ENCODE data around the gene NDUFB10. TPM values are rescaled to one million over a fixed set of nuclear protein-coding genes. Genes with fewer than 3 reads are reported as not detected.

The NDUFB10 gene
- total RNA-seq (2022; extraction: Qiagen RNA extraction; ENCODE audit: low read depth) = 247 to 298 TPM (median 257 TPM) in 5 replicates

GRCh38 chr16:1959269-1960039, at the start of gene NDUFB10:
Gene NDUFB10 (plus strand): TSS chr16:1959538. CDS start chr16:1959625, 87 bp downstream.

GRCh38 chr16:1918351-1919326, 40.7 kb upstream of the NDUFB10 start, which contains the start of gene HS3ST6:
Gene HS3ST6 (minus strand): TSS chr16:1918415. CDS start chr16:1918323, 92 bp downstream.

GRCh38 chr16:1942810-1943726, 16.3 kb upstream of the NDUFB10 start, which contains the start of gene MSRB1:
Gene MSRB1 (minus strand): TSS chr16:1943199. CDS start chr16:1943156, 43 bp downstream.

GRCh38 chr16:1964506-1965395, 5.4 kb downstream of the NDUFB10 start, which contains the start of gene RPS2:
Gene RPS2 (minus strand): TSS chr16:1964826. CDS start chr16:1964625, 201 bp downstream.

GRCh38 chr16:1966460-1966859, 7.1 kb downstream of the NDUFB10 start, which contains the start of gene RNF151:
Gene RNF151 (plus strand): TSS chr16:1966856. CDS start chr16:1966882, 26 bp downstream.

GRCh38 chr16:1971796-1972489, 12.6 kb downstream of the NDUFB10 start, which contains the start of gene TBL3:
Gene TBL3 (plus strand): TSS chr16:1972053. CDS start chr16:1972165, 112 bp downstream.

GRCh38 chr16:1981398-1981836, 22.1 kb downstream of the NDUFB10 start, which contains the start of gene NOXO1:
Gene NOXO1 (minus strand): TSS chr16:1981469. CDS start chr16:1981179, 290 bp downstream.

GRCh38 chr16:1983544-1984346, 24.4 kb downstream of the NDUFB10 start, which contains the start of gene GFER:
Gene GFER (plus strand): TSS chr16:1984193. CDS start chr16:1984219, 26 bp downstream.

GRCh38 chr16:1989209-1990100, 30.1 kb downstream of the NDUFB10 start, which contains the start of gene SYNGR3:
Gene SYNGR3 (plus strand): TSS chr16:1989970. CDS start chr16:1990103, 133 bp downstream.

GRCh38 chr16:2009791-2010510, 50.6 kb downstream of the NDUFB10 start, which contains the start of gene ZNF598:
Gene ZNF598 (minus strand): TSS chr16:2009821.

Other genes with a start within 250 kb of the NDUFB10 start
- gene NME3, start 188.0 kb upstream of the NDUFB10 start, total RNA-seq (2022; extraction: Qiagen RNA extraction; ENCODE audit: low read depth) = 25.3 to 62.4 TPM (median 54.1 TPM) in 5 replicates
- 7.4 to 11.9 TPM (median 9.4 TPM) in 5 replicates for gene EME2, start 186.7 kb upstream of the NDUFB10 start, total RNA-seq (2022; extraction: Qiagen RNA extraction; ENCODE audit: low read depth)
- gene MRPS34, start 186.4 kb upstream of the NDUFB10 start, total RNA-seq (2022; extraction: Qiagen RNA extraction; ENCODE audit: low read depth) = 159 to 264 TPM (median 239 TPM) in 5 replicates
- gene SPSB3, start 177.0 kb upstream of the NDUFB10 start, total RNA-seq (2022; extraction: Qiagen RNA extraction; ENCODE audit: low read depth) = 15.8 to 27.6 TPM (median 22.9 TPM) in 5 replicates
- 54.3 to 94.0 TPM (median 82.4 TPM) in 5 replicates for gene NUBP2, start 176.6 kb upstream of the NDUFB10 start, total RNA-seq (2022; extraction: Qiagen RNA extraction; ENCODE audit: low read depth)
- gene IGFALS, start 165.8 kb upstream of the NDUFB10 start, total RNA-seq (2022; extraction: Qiagen RNA extraction; ENCODE audit: low read depth) = 0.08 to 0.09 TPM in 2 of 5 replicates, not detected in the others
- 57.1 to 73.9 TPM (median 66.5 TPM) in 5 replicates for gene HAGH, start 132.7 kb upstream of the NDUFB10 start, total RNA-seq (2022; extraction: Qiagen RNA extraction; ENCODE audit: low read depth)
- 41.5 to 50.7 TPM (median 48.3 TPM) in 5 replicates for gene FAHD1, start 132.3 kb upstream of the NDUFB10 start, total RNA-seq (2022; extraction: Qiagen RNA extraction; ENCODE audit: low read depth)
- 1.5 to 3.1 TPM (median 1.7 TPM) in 5 replicates for gene MEIOB, start 87.4 kb upstream of the NDUFB10 start, total RNA-seq (2022; extraction: Qiagen RNA extraction; ENCODE audit: low read depth)
- gene HS3ST6, start 41.1 kb upstream of the NDUFB10 start, total RNA-seq (2022; extraction: Qiagen RNA extraction; ENCODE audit: low read depth) = 1.9 to 3.7 TPM (median 3.2 TPM) in 5 replicates
- gene MSRB1, start 16.3 kb upstream of the NDUFB10 start, total RNA-seq (2022; extraction: Qiagen RNA extraction; ENCODE audit: low read depth) = 24.4 to 35.7 TPM (median 31.6 TPM) in 5 replicates
- 0.05 TPM in 1 of 5 replicates, not detected in the others for gene RPL3L, start 4.8 kb upstream of the NDUFB10 start, total RNA-seq (2022; extraction: Qiagen RNA extraction; ENCODE audit: low read depth)
- gene RPS2, start 5.3 kb downstream of the NDUFB10 start, total RNA-seq (2022; extraction: Qiagen RNA extraction; ENCODE audit: low read depth) = 3,412 to 5,470 TPM (median 5,215 TPM) in 5 replicates
- gene RNF151, start 7.3 kb downstream of the NDUFB10 start, total RNA-seq (2022; extraction: Qiagen RNA extraction; ENCODE audit: low read depth) = not detected in 5 replicates
- 27.7 to 41.2 TPM (median 34.8 TPM) in 5 replicates for gene TBL3, start 12.5 kb downstream of the NDUFB10 start, total RNA-seq (2022; extraction: Qiagen RNA extraction; ENCODE audit: low read depth)
- gene NOXO1, start 21.9 kb downstream of the NDUFB10 start, total RNA-seq (2022; extraction: Qiagen RNA extraction; ENCODE audit: low read depth) = 0.12 to 0.33 TPM (median 0.25 TPM) in 4 of 5 replicates, not detected in the other
- gene GFER, start 24.7 kb downstream of the NDUFB10 start, total RNA-seq (2022; extraction: Qiagen RNA extraction; ENCODE audit: low read depth) = 22.5 to 42.5 TPM (median 40.1 TPM) in 5 replicates
- gene SYNGR3, start 30.4 kb downstream of the NDUFB10 start, total RNA-seq (2022; extraction: Qiagen RNA extraction; ENCODE audit: low read depth) = 6.3 to 8.3 TPM (median 6.5 TPM) in 5 replicates
- gene ZNF598, start 50.3 kb downstream of the NDUFB10 start, total RNA-seq (2022; extraction: Qiagen RNA extraction; ENCODE audit: low read depth) = 45.0 to 61.1 TPM (median 54.0 TPM) in 5 replicates
- 0.79 to 1.5 TPM (median 1.2 TPM) in 4 of 5 replicates, not detected in the other for gene NPW, start 60.2 kb downstream of the NDUFB10 start, total RNA-seq (2022; extraction: Qiagen RNA extraction; ENCODE audit: low read depth)
- gene NHERF2, start 67.4 kb downstream of the NDUFB10 start, total RNA-seq (2022; extraction: Qiagen RNA extraction; ENCODE audit: low read depth) = 40.0 to 59.6 TPM (median 58.2 TPM) in 5 replicates
- gene NTHL1, start 88.3 kb downstream of the NDUFB10 start, total RNA-seq (2022; extraction: Qiagen RNA extraction; ENCODE audit: low read depth) = 32.1 to 53.3 TPM (median 41.7 TPM) in 5 replicates
- gene TSC2, start 88.4 kb downstream of the NDUFB10 start, total RNA-seq (2022; extraction: Qiagen RNA extraction; ENCODE audit: low read depth) = 31.5 to 46.9 TPM (median 33.4 TPM) in 5 replicates
- gene PKD1, start 176.4 kb downstream of the NDUFB10 start, total RNA-seq (2022; extraction: Qiagen RNA extraction; ENCODE audit: low read depth) = 40.0 to 54.4 TPM (median 50.1 TPM) in 5 replicates
- gene RAB26, start 189.1 kb downstream of the NDUFB10 start, total RNA-seq (2022; extraction: Qiagen RNA extraction; ENCODE audit: low read depth) = 1.8 to 4.3 TPM (median 4.1 TPM) in 5 replicates
- 42.3 to 59.0 TPM (median 51.2 TPM) in 5 replicates for gene TRAF7, start 196.2 kb downstream of the NDUFB10 start, total RNA-seq (2022; extraction: Qiagen RNA extraction; ENCODE audit: low read depth)
- gene CASKIN1, start 237.1 kb downstream of the NDUFB10 start, total RNA-seq (2022; extraction: Qiagen RNA extraction; ENCODE audit: low read depth) = 0.44 to 3.9 TPM (median 0.57 TPM) in 5 replicates
- 40.2 to 59.3 TPM (median 49.5 TPM) in 5 replicates for gene MLST8, start 245.9 kb downstream of the NDUFB10 start, total RNA-seq (2022; extraction: Qiagen RNA extraction; ENCODE audit: low read depth)